Adrenal gland (tissue), 12 donors: ENCODE data around the gene CCT2. TPM values are rescaled to one million over a fixed set of nuclear protein-coding genes. Genes with fewer than 3 reads are reported as not detected.

ENCODE experiments used
- DNase-seq, 7 donors: peaks; one replicate each; pipeline ENCODE4 v3.0.0-alpha.2; 2019 to 2020
- H3K27ac ChIP-seq, 5 donors: fragments of 200-600 bp; sonication (generic) in 4 of 5; 1 replicate in 3 of 5; 2 replicates in 2 of 5; pipeline versions ENCODE4 v1.5.1 to v1.8.0; 2016 to 2020; ENCODE audit warnings: mild to moderate bottlenecking in 1 of 5
- H3K27me3 ChIP-seq: fragments of 200-600 bp; 2 replicates; pipeline ENCODE4 v1.8.0; 2021
- H3K36me3 ChIP-seq, 2 donors: fragments of 200-600 bp; replicated peaks in 1 of 2; 1 replicate in 1 of 2; 2 replicates in 1 of 2; pipeline versions ENCODE4 v1.5.1 to v1.8.0; 2018 to 2022
- H3K4me1 ChIP-seq, 2 donors: fragments of 200-600 bp; replicated peaks in 1 of 2; 1 replicate in 1 of 2; 2 replicates in 1 of 2; pipeline versions ENCODE4 v1.5.1 to v1.8.0; 2018 to 2021
- H3K4me3 ChIP-seq, 4 donors: fragments of 200-600 bp; sonication (generic) in 3 of 4; one replicate each; pipeline ENCODE4 v1.5.1; 2016 to 2018
- H3K9me3 ChIP-seq, 3 donors: fragments of 200-600 bp; sonication (generic) in 1 of 3; replicated peaks in 1 of 3; 1 replicate in 2 of 3; 2 replicates in 1 of 3; pipeline versions ENCODE4 v1.5.1 to v1.8.0; 2016 to 2021
- CTCF ChIP-seq, 6 experiments: fragments of 450-650 bp in 4 of 6; fragments of 200-600 bp in 2 of 6; sonication (generic) in 1 of 6; IDR thresholded peaks; 1 replicate in 5 of 6; 2 replicates in 1 of 6; pipeline versions ENCODE4 v1.5.1 to v1.8.0; 2016 to 2021; ENCODE audit warnings: antibody characterized with exemption in 6 of 6, mild to moderate bottlenecking in 2 of 6, moderate library complexity in 1 of 6
- POLR2A ChIP-seq, 2 donors: fragments of 450-650 bp; IDR thresholded peaks; one replicate each; pipeline ENCODE4 v1.6.1; 2017; ENCODE audit warnings: antibody characterized with exemption in 2 of 2, mild to moderate bottlenecking in 2 of 2, moderate library complexity in 1 of 2
- WGBS, 4 donors: extraction: QIAGEN DNeasy Blood & Tissue Kit in 2 of 4; methylation state at CpG; one replicate each; pipeline versions ENCODE4 v1.1.5 to v1.1.7; 2013 to 2017; 5-methylcytosine and 5-hydroxymethylcytosine counted together
- intact Hi-C, 2 donors: fragments of 100-400 bp; cut with DNase I; formaldehyde crosslinking; loops; one replicate each; pipeline versions ENCODE4 v1.14.1 to v1.15.0; 2022 to 2023
- polyA plus RNA-seq, 3 donors: library from polyadenylated mRNA; stranded (reverse); fragments of 200-250 nt in 2 of 3; fragments of 350-450 nt in 1 of 3; fragmentation: Illumina TruSeq in 1 of 3; extraction: RNeasy Lipid Tissue Mini Kit (QIAGEN cat#74804) in 1 of 3; gene quantifications; one replicate each; pipeline ENCODE4 v1.2.3, GENCODE V29; 2013 to 2014
- total RNA-seq, 9 donors: library from RNA; depleted of rRNA in 4 of 9; stranded (reverse); fragments of >200 nt in 4 of 9; fragments of 120-200 nt in 1 of 9; fragmentation: NEBNext Ultra II Directional in 1 of 9; extraction: Animal tissue kit (Norgen Biotek cat#: 25700) in 1 of 9; gene quantifications; one replicate each; pipeline versions ENCODE4 v1.1.0 to v1.2.4, GENCODE V29; 2013 to 2023
- donor health status: healthy with polysubstance abuse.
- donor health status: Bipolar disorder and iron deficiency.
- donor health status: DM: yes; HTN: yes; CAD: no.
- donor health status: DM: no; HTN: no; CAD: no.
- donor health status: DM: no; HTN: no; CAD: no.
- donor health status: DM: yes; HTN: yes; CAD: no.

Gene CCT2
- total and polyA plus RNA-seq, 12 donors = 83.5 to 290 (median 119) TPM

- Histone ChIP-seq H3K4me1 (peaks cover 0 to 13% of the 10 kb centered on the region in 2 donors), H3K27ac (no peak overlapping the region), H3K36me3 (no peaks in the 10 kb centered on the region), H3K4me3 (no peak overlapping the region), H3K27me3 (no peaks in the 10 kb centered on the region), H3K9me3 (no peaks in the 10 kb centered on the region)
- TF ChIP-seq POLR2A (IDR thresholded peaks at IDR 0.05) = no peak
- no peak for TF ChIP-seq CTCF (IDR thresholded peaks at IDR 0.05)
- DNase-seq = peak in 1 of 7 donors; percentile 20
- intact Hi-C loops = no loop called here
- WGBS, 4 donors = 56 to 61% (median 59%) methylated on average over 2 of the region's 2 CpGs
Observed at GRCh38 chr12:69553628-69554248, 31.5 kb upstream of the CCT2 start.

DNA sequence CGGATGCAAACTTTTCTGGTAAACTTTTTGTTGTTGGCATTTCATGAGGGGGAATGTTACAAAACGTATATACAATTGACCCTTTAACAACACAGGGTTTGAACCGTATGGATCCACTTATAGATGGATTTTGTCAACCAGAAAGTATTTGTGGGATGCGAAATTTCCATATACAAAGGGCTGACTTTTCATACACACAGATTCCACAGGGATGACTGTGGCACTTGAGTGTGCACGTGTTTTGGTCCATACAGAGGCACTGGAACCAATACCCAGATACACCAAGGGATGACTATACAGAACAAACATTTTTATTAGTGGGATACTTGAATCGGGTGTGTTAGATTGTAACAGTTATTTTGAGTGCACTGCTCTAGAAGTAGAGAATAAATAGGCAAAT lies 29.8 kb upstream of the CCT2 start:
- WGBS, 4 donors = 82 to 95% (median 90%) methylated on average over 6 of the region's 6 CpGs
- Histone ChIP-seq H3K27ac (no peak overlapping the region), H3K9me3 (no peaks in the 10 kb centered on the region), H3K4me3 (no peak overlapping the region), H3K4me1 (peaks cover 0 to 13% of the 10 kb centered on the region in 2 donors), H3K36me3 (no peaks in the 10 kb centered on the region), H3K27me3 (no peaks in the 10 kb centered on the region)
- no peak for DNase-seq
- intact Hi-C loops = no loop called here
- no peak for TF ChIP-seq POLR2A (IDR thresholded peaks at IDR 0.05)
- TF ChIP-seq CTCF (IDR thresholded peaks at IDR 0.05) = no peak

GRCh38 chr12:69556383-69556782 lies 28.9 kb upstream of the CCT2 start:
- no peak overlapping the region for H3K27ac ChIP-seq

GRCh38 chr12:69563166-69563762 lies 22.0 kb upstream of the CCT2 start:
- H3K4me3 ChIP-seq = no peak overlapping the region
- DNase-seq = no peak
- H3K27ac ChIP-seq = no peak overlapping the region
- WGBS, 4 donors = 90 to 100% (median 95%) methylated on average over 2 of the region's 2 CpGs
- no peaks in the 10 kb centered on the region for H3K36me3 ChIP-seq
- H3K27me3 ChIP-seq = no peaks in the 10 kb centered on the region
- no peaks in the 10 kb centered on the region for H3K4me1 ChIP-seq
- no peaks in the 10 kb centered on the region for H3K9me3 ChIP-seq
- TF ChIP-seq CTCF (IDR thresholded peaks at IDR 0.05) = no peak
- TF ChIP-seq POLR2A (IDR thresholded peaks at IDR 0.05) = no peak
- intact Hi-C loops = no loop called here

More at GRCh38 chr12:69556383-69556782, 28.9 kb upstream of the CCT2 start:
- TF ChIP-seq CTCF (IDR thresholded peaks at IDR 0.05) = no peak
- no peak for TF ChIP-seq POLR2A (IDR thresholded peaks at IDR 0.05)
- intact Hi-C loops = no loop called here
- H3K4me3 ChIP-seq = no peak overlapping the region
- DNase-seq = no peak
- no peaks in the 10 kb centered on the region for H3K9me3 ChIP-seq
- H3K4me1 ChIP-seq = peaks cover 0 to 13% of the 10 kb centered on the region in 2 donors
- no peaks in the 10 kb centered on the region for H3K27me3 ChIP-seq
- H3K36me3 ChIP-seq = no peaks in the 10 kb centered on the region
- WGBS, 4 donors = 81 to 93% (median 88%) methylated on average over 9 of the region's 9 CpGs
